ENCODE measurements around the gene AGBL2.

- TF ChIP-seq, protein P1, sequence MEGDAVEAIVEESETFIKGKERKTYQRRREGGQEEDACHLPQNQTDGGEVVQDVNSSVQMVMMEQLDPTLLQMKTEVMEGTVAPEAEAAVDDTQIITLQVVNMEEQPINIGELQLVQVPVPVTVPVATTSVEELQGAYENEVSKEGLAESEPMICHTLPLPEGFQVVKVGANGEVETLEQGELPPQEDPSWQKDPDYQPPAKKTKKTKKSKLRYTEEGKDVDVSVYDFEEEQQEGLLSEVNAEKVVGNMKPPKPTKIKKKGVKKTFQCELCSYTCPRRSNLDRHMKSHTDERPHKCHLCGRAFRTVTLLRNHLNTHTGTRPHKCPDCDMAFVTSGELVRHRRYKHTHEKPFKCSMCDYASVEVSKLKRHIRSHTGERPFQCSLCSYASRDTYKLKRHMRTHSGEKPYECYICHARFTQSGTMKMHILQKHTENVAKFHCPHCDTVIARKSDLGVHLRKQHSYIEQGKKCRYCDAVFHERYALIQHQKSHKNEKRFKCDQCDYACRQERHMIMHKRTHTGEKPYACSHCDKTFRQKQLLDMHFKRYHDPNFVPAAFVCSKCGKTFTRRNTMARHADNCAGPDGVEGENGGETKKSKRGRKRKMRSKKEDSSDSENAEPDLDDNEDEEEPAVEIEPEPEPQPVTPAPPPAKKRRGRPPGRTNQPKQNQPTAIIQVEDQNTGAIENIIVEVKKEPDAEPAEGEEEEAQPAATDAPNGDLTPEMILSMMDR (IDR thresholded peaks at IDR 0.05): no peak
- TF ChIP-seq POLR2A (IDR thresholded peaks at IDR 0.05) (no peak), EP300 (IDR thresholded peaks at IDR 0.05) (no peak), POLR2AphosphoS5 (IDR thresholded peaks at IDR 0.05) (no peak)
These were observed 105.5 kb downstream of the AGBL2 start for GRCh38 chr11:47609675-47610074.

All from upper lobe of left lung (tissue), 4 donors.